Measurements from ENCODE around the gene GALNT2.

GALNT2 gene

DNA sequence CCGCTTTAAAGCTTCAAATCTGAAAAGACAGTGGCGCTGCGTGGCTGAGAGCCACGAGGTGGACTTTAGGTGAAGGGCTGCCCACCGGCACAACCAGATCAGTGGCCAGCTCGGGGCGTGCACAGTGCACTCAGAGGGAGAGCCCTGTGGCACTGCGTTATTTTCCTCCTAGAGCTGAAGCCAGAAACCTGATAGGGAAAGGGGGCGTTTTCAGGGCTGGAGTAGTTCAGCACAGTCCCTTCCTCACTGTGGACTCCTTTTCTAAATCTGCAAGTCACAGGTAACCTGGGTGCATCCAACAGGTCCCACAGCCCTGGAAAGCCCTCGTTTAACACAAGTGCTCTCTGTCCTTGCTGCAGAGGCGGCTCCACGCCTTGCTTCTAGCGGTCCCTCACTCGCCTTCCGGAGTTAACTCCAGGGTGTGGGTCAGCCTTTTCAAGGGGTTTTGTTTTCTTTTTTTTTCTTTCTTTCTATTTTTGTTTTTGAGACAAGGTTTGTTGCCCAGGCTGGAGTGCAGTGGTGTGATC is 81.2 kb downstream of the GALNT2 start:
- no peak for DNase-seq (ENCODE audit: low read depth)
- no peak overlapping the region for H3K4me3 ChIP-seq (ENCODE audit: low read depth, low read length)
- no peak for TF ChIP-seq CTCF (conservative IDR thresholded peaks at IDR 0.05; ENCODE audit: low read depth, low read length)

- TF ChIP-seq CTCF (conservative IDR thresholded peaks at IDR 0.05; ENCODE audit: low read depth, low read length): no peak
- no peak overlapping the region for H3K4me3 ChIP-seq (ENCODE audit: low read depth, low read length)
- no peak for DNase-seq (ENCODE audit: low read depth)
These were observed 81.9 kb downstream of the GALNT2 start for GRCh38 chr1:230148768-230149469.

GRCh38 chr1:230149751-230150584 is 82.9 kb downstream of the GALNT2 start:
- TF ChIP-seq CTCF (conservative IDR thresholded peaks at IDR 0.05; ENCODE audit: low read depth, low read length): no peak
- peak; percentile 65 for DNase-seq (ENCODE audit: low read depth)
- H3K4me3 ChIP-seq (ENCODE audit: low read depth, low read length): no peak overlapping the region

- DNase-seq (ENCODE audit: low read depth): no peak
- no peak overlapping the region for H3K4me3 ChIP-seq (ENCODE audit: low read depth, low read length)
- no peak for TF ChIP-seq CTCF (conservative IDR thresholded peaks at IDR 0.05; ENCODE audit: low read depth, low read length)
These were observed 83.6 kb downstream of the GALNT2 start for GRCh38 chr1:230150615-230151014.

DNA sequence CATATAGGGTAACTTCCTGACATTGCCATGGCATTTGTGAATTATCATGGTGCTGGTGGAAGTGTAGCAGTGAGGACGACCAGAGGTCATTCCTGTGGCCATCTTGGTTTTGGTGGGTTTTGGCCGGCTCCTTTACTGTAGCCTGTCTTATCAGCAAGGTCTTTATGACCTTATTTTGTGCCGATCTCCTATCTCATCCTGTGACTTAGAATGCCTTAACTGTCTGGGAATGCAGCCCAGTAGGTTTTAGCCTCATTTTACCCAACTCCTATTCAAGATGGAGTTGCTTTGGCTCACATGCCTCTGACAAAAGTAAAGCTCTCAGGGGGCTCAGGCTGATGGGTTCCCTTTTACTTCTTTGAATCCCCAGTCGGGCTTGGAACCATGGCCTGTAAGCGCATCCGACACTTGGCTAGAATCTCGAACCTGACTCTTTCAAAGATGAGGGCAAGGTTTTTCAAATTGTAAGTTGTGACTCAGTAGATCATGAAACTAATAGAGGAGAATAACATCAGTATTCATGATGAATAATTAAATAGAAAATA is 85.0 kb downstream of the GALNT2 start:
- no peak overlapping the region for H3K4me3 ChIP-seq (ENCODE audit: low read depth, low read length)
- TF ChIP-seq CTCF (conservative IDR thresholded peaks at IDR 0.05; ENCODE audit: low read depth, low read length): no peak

GRCh38 chr1:230152999-230153398 is 86.0 kb downstream of the GALNT2 start:
- TF ChIP-seq CTCF (conservative IDR thresholded peaks at IDR 0.05; ENCODE audit: low read depth, low read length): no peak
- H3K4me3 ChIP-seq (ENCODE audit: low read depth, low read length): no peak overlapping the region
- DNase-seq (ENCODE audit: low read depth): no peak

More for the DNA sequence above, 85.0 kb downstream of the GALNT2 start:
- no peak for DNase-seq (ENCODE audit: low read depth)
